Measurements from ENCODE around the gene OPCML. TPM values are rescaled to one million over a fixed set of nuclear protein-coding genes. Genes with fewer than 3 reads are reported as not detected.

OPCML gene
- total RNA-seq, 4 donors from 2014 or later, result 0.15 TPM; not detected in 3

DNA sequence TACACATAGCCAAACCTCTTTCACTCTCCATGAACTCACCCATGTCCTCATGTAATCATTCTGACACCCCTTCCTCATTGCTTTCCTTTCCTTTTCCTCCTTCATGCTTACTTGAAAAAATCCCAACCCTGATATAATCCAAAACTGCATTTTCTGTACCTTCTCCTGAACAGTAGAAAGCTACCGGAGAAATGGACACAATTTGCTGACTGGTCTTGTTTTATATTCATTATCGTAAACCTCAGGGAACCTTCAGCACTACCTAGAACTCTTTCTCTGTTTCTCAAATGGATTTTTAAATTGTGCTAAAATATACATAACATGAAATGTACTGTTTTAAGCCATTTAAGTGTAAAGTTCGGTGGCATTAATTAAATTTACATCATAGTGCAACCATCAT, 1165.0 kb downstream of the OPCML start:
- Histone ChIP-seq H3K9me3 (no peaks in the 10 kb centered on the region), H3K4me1 (no peaks in the 10 kb centered on the region), H3K27me3 (no peaks in the 10 kb centered on the region), H3K27ac (no peak overlapping the region), H3K36me3 (no peaks in the 10 kb centered on the region), H3K4me3 (no peak overlapping the region)
- TF ChIP-seq POLR2AphosphoS5 (IDR thresholded peaks at IDR 0.05) (no peak), EP300 (IDR thresholded peaks at IDR 0.05) (no peak), POLR2A (IDR thresholded peaks at IDR 0.05) (no peak)
- TF ChIP-seq, protein P1, sequence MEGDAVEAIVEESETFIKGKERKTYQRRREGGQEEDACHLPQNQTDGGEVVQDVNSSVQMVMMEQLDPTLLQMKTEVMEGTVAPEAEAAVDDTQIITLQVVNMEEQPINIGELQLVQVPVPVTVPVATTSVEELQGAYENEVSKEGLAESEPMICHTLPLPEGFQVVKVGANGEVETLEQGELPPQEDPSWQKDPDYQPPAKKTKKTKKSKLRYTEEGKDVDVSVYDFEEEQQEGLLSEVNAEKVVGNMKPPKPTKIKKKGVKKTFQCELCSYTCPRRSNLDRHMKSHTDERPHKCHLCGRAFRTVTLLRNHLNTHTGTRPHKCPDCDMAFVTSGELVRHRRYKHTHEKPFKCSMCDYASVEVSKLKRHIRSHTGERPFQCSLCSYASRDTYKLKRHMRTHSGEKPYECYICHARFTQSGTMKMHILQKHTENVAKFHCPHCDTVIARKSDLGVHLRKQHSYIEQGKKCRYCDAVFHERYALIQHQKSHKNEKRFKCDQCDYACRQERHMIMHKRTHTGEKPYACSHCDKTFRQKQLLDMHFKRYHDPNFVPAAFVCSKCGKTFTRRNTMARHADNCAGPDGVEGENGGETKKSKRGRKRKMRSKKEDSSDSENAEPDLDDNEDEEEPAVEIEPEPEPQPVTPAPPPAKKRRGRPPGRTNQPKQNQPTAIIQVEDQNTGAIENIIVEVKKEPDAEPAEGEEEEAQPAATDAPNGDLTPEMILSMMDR (IDR thresholded peaks at IDR 0.05), result no peak
- WGBS, result 92% methylated on average over 3 of the region's 3 CpGs
- DNase-seq (ENCODE audit: low spot score in 2 of 2), result no peak

DNA sequence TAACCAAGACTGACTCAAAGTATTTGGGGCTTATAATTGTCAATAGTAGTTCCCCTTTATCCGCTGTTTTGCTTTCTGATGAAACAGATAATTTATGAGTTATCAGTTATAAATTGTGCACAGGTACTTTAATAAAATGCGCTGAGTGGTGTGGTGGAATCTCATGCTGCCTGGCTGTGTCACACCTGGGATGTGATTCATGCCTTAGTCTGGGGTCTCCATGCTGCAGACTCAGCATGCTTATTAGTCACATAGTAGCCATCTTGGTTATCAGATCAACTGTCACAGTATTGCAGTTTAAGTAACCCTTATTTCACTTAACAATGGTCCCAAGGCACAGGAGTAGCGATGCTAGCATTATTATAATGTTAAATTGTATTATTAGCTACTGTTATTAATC, 1166.7 kb downstream of the OPCML start:
- no peak overlapping the region for H3K4me3 ChIP-seq
- H3K27ac ChIP-seq, result no peak overlapping the region
- WGBS, result 86% methylated on average over 3 of the region's 3 CpGs

More for the DNA sequence above, 1166.7 kb downstream of the OPCML start:
- Histone ChIP-seq H3K27me3 (no peaks in the 10 kb centered on the region), H3K36me3 (no peaks in the 10 kb centered on the region), H3K4me1 (no peaks in the 10 kb centered on the region), H3K9me3 (no peaks in the 10 kb centered on the region)
- DNase-seq (ENCODE audit: low spot score in 2 of 2), result no peak
- TF ChIP-seq EP300 (IDR thresholded peaks at IDR 0.05) (no peak), POLR2A (IDR thresholded peaks at IDR 0.05) (no peak), POLR2AphosphoS5 (IDR thresholded peaks at IDR 0.05) (no peak)
- TF ChIP-seq, protein P1 (IDR thresholded peaks at IDR 0.05), result no peak

Data from suprapubic skin (tissue), 4 donors.